ENCODE measurements around the gene GPN2.

The GPN2 gene

DNA sequence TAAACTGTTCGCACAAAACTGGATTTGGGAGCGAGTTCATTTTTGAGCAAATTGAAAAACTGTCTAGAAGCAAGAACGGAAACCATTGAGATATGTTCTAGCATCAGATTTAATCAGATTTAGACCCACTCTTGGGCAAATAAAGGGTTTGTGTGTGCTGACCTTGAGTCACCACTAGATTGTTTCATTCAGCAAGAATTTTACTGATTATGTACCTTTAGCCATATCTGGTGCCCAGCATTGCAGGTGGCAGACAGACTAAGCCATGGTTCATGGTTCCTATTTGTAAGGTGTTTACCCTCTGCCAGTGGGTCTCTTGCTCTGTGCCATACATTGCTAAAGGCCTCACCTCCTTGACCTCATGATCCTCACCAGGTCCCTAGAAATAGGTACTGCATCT, 32.8 kb upstream of the GPN2 start:
- TF ChIP-seq, protein P1, sequence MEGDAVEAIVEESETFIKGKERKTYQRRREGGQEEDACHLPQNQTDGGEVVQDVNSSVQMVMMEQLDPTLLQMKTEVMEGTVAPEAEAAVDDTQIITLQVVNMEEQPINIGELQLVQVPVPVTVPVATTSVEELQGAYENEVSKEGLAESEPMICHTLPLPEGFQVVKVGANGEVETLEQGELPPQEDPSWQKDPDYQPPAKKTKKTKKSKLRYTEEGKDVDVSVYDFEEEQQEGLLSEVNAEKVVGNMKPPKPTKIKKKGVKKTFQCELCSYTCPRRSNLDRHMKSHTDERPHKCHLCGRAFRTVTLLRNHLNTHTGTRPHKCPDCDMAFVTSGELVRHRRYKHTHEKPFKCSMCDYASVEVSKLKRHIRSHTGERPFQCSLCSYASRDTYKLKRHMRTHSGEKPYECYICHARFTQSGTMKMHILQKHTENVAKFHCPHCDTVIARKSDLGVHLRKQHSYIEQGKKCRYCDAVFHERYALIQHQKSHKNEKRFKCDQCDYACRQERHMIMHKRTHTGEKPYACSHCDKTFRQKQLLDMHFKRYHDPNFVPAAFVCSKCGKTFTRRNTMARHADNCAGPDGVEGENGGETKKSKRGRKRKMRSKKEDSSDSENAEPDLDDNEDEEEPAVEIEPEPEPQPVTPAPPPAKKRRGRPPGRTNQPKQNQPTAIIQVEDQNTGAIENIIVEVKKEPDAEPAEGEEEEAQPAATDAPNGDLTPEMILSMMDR (conservative IDR thresholded peaks at IDR 0.05; ENCODE audit: low read depth) = no peak
- H3K27ac ChIP-seq = no peak overlapping the region
- CTCF ChIA-PET = no interaction called here
- no peak for DNase-seq (ENCODE audit: low spot score)
- POLR2A ChIA-PET (ENCODE audit: low non-redundant PET) = no interaction called here

- no peak for DNase-seq (ENCODE audit: low spot score)
- ChIA-PET CTCF (no interaction called here), POLR2A (ENCODE audit: low non-redundant PET) (no interaction called here)
- H3K27ac ChIP-seq = peak overlapping the region; percentile 76
- TF ChIP-seq, protein P1 (conservative IDR thresholded peaks at IDR 0.05; ENCODE audit: low read depth) = no peak
Measured at GRCh38 chr1:26922431-26922729, 32.3 kb upstream of the GPN2 start.

DNA sequence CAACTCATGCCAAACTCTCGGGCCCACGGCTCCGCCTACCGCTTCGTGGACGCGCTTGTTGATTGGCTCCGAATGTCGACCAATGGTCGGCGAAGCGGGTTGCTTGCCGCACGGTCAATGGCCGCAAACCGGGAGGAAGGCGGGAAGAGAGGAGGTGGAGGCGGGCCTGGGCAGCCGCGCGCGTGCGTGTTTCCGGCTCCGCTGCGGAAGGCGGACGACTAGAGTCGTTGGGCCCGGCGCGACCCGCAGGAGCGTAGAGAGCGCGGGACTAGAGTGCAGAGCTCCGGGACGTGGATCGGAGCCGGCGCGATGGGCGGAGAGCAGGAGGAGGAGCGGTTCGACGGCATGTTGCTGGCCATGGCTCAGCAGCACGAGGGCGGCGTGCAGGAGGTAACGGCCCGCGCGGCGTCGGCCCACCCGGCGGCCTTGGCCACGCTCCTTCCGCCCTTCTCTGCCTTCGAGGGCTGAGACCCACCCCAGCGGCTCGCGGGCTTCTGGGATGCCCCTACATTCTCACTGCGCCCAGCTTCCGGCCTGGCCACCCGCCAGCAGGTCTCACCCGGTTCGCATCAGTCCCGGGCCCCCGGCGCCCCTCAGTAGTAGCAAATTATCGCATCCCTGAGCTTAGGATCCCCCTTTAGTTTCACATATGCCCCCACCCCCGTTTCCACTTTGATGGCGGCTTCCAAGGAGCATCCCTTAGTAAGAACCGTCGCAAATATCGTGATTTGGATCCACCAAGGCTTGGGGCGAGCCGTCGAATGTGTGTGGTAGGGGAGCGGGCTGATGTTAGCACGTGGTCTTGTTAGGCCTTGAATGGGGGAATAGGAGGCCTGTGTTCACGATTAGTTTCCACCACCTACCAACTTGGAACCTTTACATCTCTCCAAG, 31.7 kb upstream of the GPN2 start, which contains the start of gene NUDC:
Gene NUDC, plus strand, starts transcription at position 204 of the 891 bp plus-strand sequence. Its CDS starts 106 bp downstream, at position 310.
- DNase-seq (ENCODE audit: low spot score) = peak; percentile 97
- ChIA-PET POLR2A (ENCODE audit: low non-redundant PET) (no interaction called here), CTCF (interaction anchor here (0.6 to 1.0 kb wide), 2 partner anchors 45 to 149 kb away, joined by 3 read pairs; no protein-coding TSS in a partner anchor)
- H3K27ac ChIP-seq = peak within 1 kb of the TSS; percentile 76
- TF ChIP-seq, protein P1 (conservative IDR thresholded peaks at IDR 0.05; ENCODE audit: low read depth) = no peak

DNA sequence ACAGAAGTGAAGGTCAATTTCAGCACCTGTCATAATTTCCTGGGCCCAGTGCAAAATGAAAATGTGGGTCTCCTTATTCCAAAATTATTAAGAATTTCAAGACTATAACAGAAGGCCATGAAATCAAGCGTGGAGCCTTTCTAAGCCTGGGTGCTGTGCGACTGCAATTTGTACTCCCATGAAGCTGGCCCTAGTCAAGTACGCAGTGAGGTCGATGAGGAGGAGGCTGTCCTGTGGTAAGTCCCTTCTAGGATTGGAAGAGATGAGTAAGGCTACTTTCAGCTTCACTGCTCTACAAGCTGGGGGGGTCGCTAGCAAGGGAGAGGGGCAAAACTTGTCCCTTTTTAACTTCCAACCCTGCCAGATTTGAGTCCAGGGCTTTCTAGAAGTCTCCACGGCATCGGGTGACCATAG, 31.1 kb upstream of the GPN2 start:
- TF ChIP-seq, protein P1 (conservative IDR thresholded peaks at IDR 0.05; ENCODE audit: low read depth) = no peak
- peak overlapping the region; percentile 76 for H3K27ac ChIP-seq
- ChIA-PET CTCF (interaction anchor here (0.6 to 1.0 kb wide), 2 partner anchors 45 to 150 kb away, joined by 3 read pairs; no protein-coding TSS in a partner anchor), POLR2A (ENCODE audit: low non-redundant PET) (interaction anchor here (0.5 kb wide), 1 partner anchor 489 kb away, joined by 3 read pairs; the partner anchor contains the start of gene DHDDS)
- DNase-seq (ENCODE audit: low spot score) = no peak

GRCh38 chr1:26915204-26915842, 25.2 kb upstream of the GPN2 start:
- no peak overlapping the region for H3K27ac ChIP-seq
- TF ChIP-seq, protein P1 (conservative IDR thresholded peaks at IDR 0.05; ENCODE audit: low read depth) = no peak
- ChIA-PET POLR2A (ENCODE audit: low non-redundant PET) (no interaction called here), CTCF (no interaction called here)
- DNase-seq (ENCODE audit: low spot score) = no peak

GRCh38 chr1:26913754-26914619, 23.9 kb upstream of the GPN2 start, which contains the start of gene NR0B2:
TSS of gene NR0B2 (minus strand) at chr1:26913975. CDS start at chr1:26913940, 35 bp downstream.
- H3K27ac ChIP-seq = no peak within 1 kb of the TSS
- POLR2A ChIA-PET (ENCODE audit: low non-redundant PET) = interaction anchor here (0.5 kb wide), 1 partner anchor 44 kb away, joined by 4 read pairs; no protein-coding TSS in a partner anchor
- TF ChIP-seq, protein P1 (conservative IDR thresholded peaks at IDR 0.05; ENCODE audit: low read depth) = no peak
- DNase-seq (ENCODE audit: low spot score) = no peak
- CTCF ChIA-PET = interaction anchor here (0.7 kb wide), 1 partner anchor 36 kb away, joined by 4 read pairs; no protein-coding TSS in a partner anchor

All from RWPE1 (cell line).